IMR-90 (cell line): ENCODE measurements around the gene HRH1. TPM values are rescaled to one million over a fixed set of nuclear protein-coding genes. Genes with fewer than 3 reads are reported as not detected.
A peak's percentile ranks its signal among the peaks of the same experiment; 100 is the strongest.

Experiments used
- ATAC-seq: fragments of 200-7000 bp; cut with Tn5 transposase; 2 replicates; pipeline ENCODE4 v1.9.1; 2020; ENCODE audit warnings: low read depth, mild to moderate bottlenecking, moderate library complexity
- BruUV-seq: library from RNA; stranded (reverse); fragments of 400-500 nt; replicated peaks from 2 replicates; lab custom pipeline; 2021; lab: Mats Ljungman, UMichigan
- CTCF ChIA-PET: fragments of 300-600 bp; formaldehyde crosslinking; extraction: SDS; loops from one replicate; lab custom pipeline; 2021; ENCODE audit warnings: antibody characterized with exemption; lab: Yijun Ruan, JAX
- POLR2A ChIA-PET: fragments of 300-600 bp; sonication (Branson Sonifier 250); formaldehyde crosslinking; loops from one replicate; lab custom pipeline; 2022; ENCODE audit warnings: antibody characterized with exemption; ENCODE audit not compliant: unreplicated experiment; lab: Charles Lee
- DNase-seq: peaks from one replicate; pipeline ENCODE4 v3.0.0; 2013
- H2AFZ ChIP-seq: replicated peaks from 2 replicates; pipeline ENCODE3; 2013; ENCODE audit warnings: low read length, mild to moderate bottlenecking; ENCODE audit not compliant: poor library complexity
- H2AK5ac ChIP-seq: 2 replicates; pipeline ENCODE4 v1.6.1; 2013; ENCODE audit warnings: low read depth, low read length, inconsistent platforms
- H2AK9ac ChIP-seq: replicated peaks from 2 replicates; pipeline ENCODE3; 2013; ENCODE audit warnings: mild to moderate bottlenecking, low read depth, low read length, moderate library complexity; ENCODE audit not compliant: poor library complexity
- H2BK120ac ChIP-seq: 2 replicates; pipeline ENCODE4 v1.6.1; 2013; ENCODE audit warnings: low read depth, low read length, inconsistent platforms
- H2BK15ac ChIP-seq: 3 replicates; pipeline ENCODE4 v1.6.1; 2013; ENCODE audit warnings: low read depth, low read length, inconsistent platforms
- H2BK20ac ChIP-seq: 2 replicates; pipeline ENCODE4 v1.6.1; 2013; ENCODE audit warnings: low read depth, mild to moderate bottlenecking, inconsistent platforms, low read length, moderate library complexity
- H2BK5ac ChIP-seq: 2 replicates; pipeline ENCODE4 v1.6.1; 2013; ENCODE audit warnings: mild to moderate bottlenecking, low read depth, low read length, inconsistent platforms; ENCODE audit not compliant: poor library complexity, severe bottlenecking
- H3K14ac ChIP-seq: replicated peaks from 2 replicates; pipeline ENCODE4 v1.6.1; 2013; ENCODE audit warnings: low read depth, low read length, inconsistent platforms
- H3K18ac ChIP-seq: 2 replicates; pipeline ENCODE4 v1.6.1; 2013; ENCODE audit warnings: low read depth, low read length, control low read depth
- H3K23ac ChIP-seq: 2 replicates; pipeline ENCODE4 v1.6.1; 2013; ENCODE audit warnings: low read depth, low read length, inconsistent platforms
- H3K27ac ChIP-seq: 2 replicates; pipeline ENCODE4 v1.5.1; 2013; ENCODE audit warnings: mild to moderate bottlenecking, control low read depth, low read length; ENCODE audit not compliant: insufficient read depth
- H3K27me3 ChIP-seq: 2 replicates; pipeline ENCODE4 v1.6.1; 2013; ENCODE audit warnings: low read length; ENCODE audit not compliant: control insufficient read depth, insufficient read depth
- H3K36me3 ChIP-seq: 2 replicates; pipeline ENCODE4 v1.6.1; 2013; ENCODE audit warnings: low read length, mixed read lengths; ENCODE audit not compliant: control insufficient read depth, insufficient read depth
- H3K4ac ChIP-seq: 2 replicates; pipeline ENCODE4 v1.6.1; 2013; ENCODE audit warnings: low read depth, low read length, inconsistent platforms
- H3K4me1 ChIP-seq: 2 replicates; pipeline ENCODE4 v1.6.1; 2013; ENCODE audit warnings: low read length, mixed read lengths; ENCODE audit not compliant: control insufficient read depth, insufficient read depth
- H3K4me2 ChIP-seq: 2 replicates; pipeline ENCODE4 v1.6.1; 2013; ENCODE audit warnings: low read depth, mild to moderate bottlenecking, control low read depth, low read length, moderate library complexity
- H3K4me3 ChIP-seq: 2 replicates; pipeline ENCODE4 v1.5.1; 2013; ENCODE audit warnings: low read depth, mild to moderate bottlenecking, control low read depth, low read length, moderate library complexity; ENCODE audit not compliant: insufficient read depth
- H3K56ac ChIP-seq: 2 replicates; pipeline ENCODE4 v1.6.1; 2013; ENCODE audit warnings: low read length, inconsistent platforms; ENCODE audit not compliant: insufficient read depth; ENCODE audit errors: extremely low read depth
- H3K79me1 ChIP-seq, 2 experiments: 2 replicates each; pipeline ENCODE4 v1.6.1; 2013; ENCODE audit warnings: low read length in 2 of 2, inconsistent platforms in 1 of 2, low read depth in 1 of 2
- H3K9ac ChIP-seq: 2 replicates; pipeline ENCODE4 v1.6.1; 2013; ENCODE audit warnings: low read depth, low read length, control low read depth
- H3K9me1 ChIP-seq: 2 replicates; pipeline ENCODE4 v1.6.1; 2013; ENCODE audit warnings: low read length, inconsistent platforms; ENCODE audit not compliant: insufficient read depth
- H3K9me3 ChIP-seq: 2 replicates; pipeline ENCODE4 v1.6.1; 2013; ENCODE audit warnings: low read length; ENCODE audit not compliant: control insufficient read depth, insufficient read depth
- H4K20me1 ChIP-seq: 2 replicates; pipeline ENCODE4 v1.6.1; 2013; ENCODE audit warnings: low read length, inconsistent platforms; ENCODE audit not compliant: insufficient read depth
- H4K5ac ChIP-seq: 2 replicates; pipeline ENCODE4 v1.6.1; 2013; ENCODE audit warnings: mild to moderate bottlenecking, low read depth, low read length, control low read depth
- H4K8ac ChIP-seq, 2 experiments: 2 replicates each; pipeline ENCODE4 v1.6.1; 2013; ENCODE audit warnings: low read depth in 2 of 2, low read length in 2 of 2, control low read depth in 1 of 2, inconsistent platforms in 1 of 2
- H4K91ac ChIP-seq: 2 replicates; pipeline ENCODE4 v1.6.1; 2013; ENCODE audit warnings: low read depth, low read length, inconsistent platforms; ENCODE audit not compliant: insufficient read depth
- MAFK ChIP-seq: IDR thresholded peaks from 2 replicates; pipeline ENCODE4 v1.6.1; 2012; ENCODE audit warnings: low read depth, low read length, improper control_type of control experiment
- NFE2L2 ChIP-seq: fragments of 150-350 bp; IDR thresholded peaks from 2 replicates; pipeline ENCODE4 v1.6.1; 2016; ENCODE audit warnings: low read depth, mild to moderate bottlenecking, low read length
- POLR2A ChIP-seq: IDR thresholded peaks from 2 replicates; pipeline ENCODE4 v1.6.1; 2012; ENCODE audit warnings: mild to moderate bottlenecking, low read depth, low read length
- WGBS, 2 experiments: methylation state at CpG; one replicate each; pipeline versions ENCODE4 v1.1.5 to v1.1.7; 2013; ENCODE audit warnings: missing lambda C conversion rate in 2 of 2; ENCODE audit not compliant: insufficient read length in 1 of 2; ENCODE audit errors: extremely low coverage in 2 of 2; 5-methylcytosine and 5-hydroxymethylcytosine counted together
- dilution Hi-C: fragments of 300-500 bp; cut with HindIII; formaldehyde crosslinking; loops from one replicate; pipeline ENCODE4 v1.14.3; 2018; ENCODE audit warnings: low sequenced_read_pairs; ENCODE audit not compliant: unreplicated experiment
- in situ Hi-C: fragments of 300-500 bp; cut with MboI; formaldehyde crosslinking; loops from 3 replicates; pipeline ENCODE4 v1.14.3; 2019; ENCODE audit warnings: low sequenced_read_pairs, inconsistent platforms, mixed read lengths
- intact Hi-C: fragments of 100-400 bp; cut with micrococcal nuclease; formaldehyde crosslinking; loops from 2 replicates; pipeline ENCODE4 v1.10.0; 2022
- polyA plus RNA-seq, 3 experiments: library from polyadenylated mRNA; depleted of rRNA; stranded (reverse); fragments of >200 nt; gene quantifications; 2 replicates each; pipeline ENCODE4 v1.2.3, GENCODE V29; 2012; ENCODE audit warnings: low replicate concordance in 1 of 3
- total RNA-seq: library from RNA; depleted of rRNA; stranded (reverse); fragments of >200 nt; gene quantifications from 2 replicates; pipeline ENCODE4 v1.2.3, GENCODE V29; 2012
- TF ChIP-seq, protein P1 (sequence below): fragments of 150-350 bp; IDR thresholded peaks from 2 replicates; pipeline ENCODE4 v1.6.1; 2016; ENCODE audit warnings: low read depth, mild to moderate bottlenecking, low read length, moderate library complexity, borderline replicate concordance

The HRH1 gene
- total and polyA plus RNA-seq, 2 of the 4 experiments (the other 2 are of a cell fraction): 7.6 to 16.1 TPM

DNA sequence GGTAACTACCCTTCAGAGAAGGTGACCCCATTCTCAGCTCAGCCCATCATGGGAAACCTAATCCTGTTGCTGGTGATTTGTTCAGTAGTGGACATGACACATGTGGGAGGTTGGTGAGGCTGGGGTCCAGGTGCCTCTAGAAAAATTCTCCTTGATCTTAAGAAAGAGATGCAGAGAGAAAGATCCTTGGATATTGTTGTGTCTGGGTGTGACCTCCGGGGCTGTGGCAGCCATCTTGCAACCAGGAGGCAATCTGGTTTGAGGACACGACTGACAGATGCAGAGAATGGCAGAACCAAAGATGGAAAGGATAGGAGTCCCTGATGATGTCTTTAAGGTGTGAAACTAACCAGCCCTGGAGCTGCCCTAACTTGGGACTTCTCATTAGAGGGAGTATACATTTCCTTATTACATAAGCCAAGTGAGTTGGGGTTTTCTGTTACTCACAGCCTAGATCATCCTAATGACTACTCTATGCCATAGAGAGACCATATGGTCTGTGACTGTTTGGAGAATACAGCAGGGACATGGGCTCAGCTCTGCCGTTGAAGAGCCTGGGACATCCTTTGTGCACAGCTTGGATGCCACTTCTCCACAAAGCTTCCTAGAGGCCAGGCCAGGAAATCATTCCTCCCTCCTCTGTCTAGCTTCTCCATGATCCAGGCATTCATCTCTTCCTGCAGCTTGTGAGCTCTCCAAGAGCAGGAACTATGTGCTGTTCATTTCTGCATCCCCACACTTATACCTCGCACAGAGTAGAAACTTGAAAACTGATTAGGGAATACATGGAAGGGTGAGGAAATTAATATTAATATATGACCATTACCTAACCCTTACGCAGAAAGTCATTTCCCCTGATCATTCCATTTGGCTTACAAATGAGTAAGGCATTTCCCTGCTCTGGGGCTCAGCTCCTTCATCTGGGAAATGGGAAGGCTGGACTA lies 45.9 kb downstream of the HRH1 start:
- H4K5ac ChIP-seq: 0 out of 2 replicates have a peak overlapping the region, but pooled peaks have one; percentile 15
- peak overlapping the region; percentile 52; the same call in 1 of the 2 replicates for H2AK5ac ChIP-seq
- H3K79me1 ChIP-seq: peaks cover 45 to 87% of the 10 kb centered on the region in 2 experiments; a peak in 3 of 4 replicates
- H4K91ac ChIP-seq: 0 out of 2 replicates have a peak overlapping the region, but pooled peaks have one; percentile 0
- no peak overlapping the region for H2AFZ ChIP-seq
- no peak for ATAC-seq
- no peak overlapping the region for H3K4me2 ChIP-seq
- in situ Hi-C loops (no loop called here), dilution Hi-C loops (no loop called here), intact Hi-C loops (no loop called here)
- CTCF ChIA-PET: interaction anchor here (0.5 to 0.7 kb wide), 2 partner anchors 19 to 644 kb away, joined by 3 read pairs; no protein-coding TSS in a partner anchor
- POLR2A ChIA-PET: no interaction called here
- H3K36me3 ChIP-seq: no peaks in the 10 kb centered on the region; the same call in 1 of the 2 replicates
- no peak overlapping the region for H3K4me3 ChIP-seq
- H3K56ac ChIP-seq: no peak overlapping the region
- H3K9ac ChIP-seq: no peak overlapping the region
- H3K9me3 ChIP-seq: no peaks in the 10 kb centered on the region
- peaks cover 31% of the 10 kb centered on the region for H3K9me1 ChIP-seq
- 83% methylated on average over 2 of the region's 5 CpGs; no CpG with 5 or more reads in 1 of the 2 experiments for WGBS, 2 experiments
- H3K27ac ChIP-seq: peak overlapping the region; percentile 23; the same call in 1 of the 2 replicates
- no peak overlapping the region; the same call in 2 of the 3 replicates for H2BK15ac ChIP-seq
- peaks cover 35% of the 10 kb centered on the region for H3K4me1 ChIP-seq
- TF ChIP-seq NFE2L2 (no peak), MAFK (no peak), POLR2A (no peak)
- TF ChIP-seq, protein P1, sequence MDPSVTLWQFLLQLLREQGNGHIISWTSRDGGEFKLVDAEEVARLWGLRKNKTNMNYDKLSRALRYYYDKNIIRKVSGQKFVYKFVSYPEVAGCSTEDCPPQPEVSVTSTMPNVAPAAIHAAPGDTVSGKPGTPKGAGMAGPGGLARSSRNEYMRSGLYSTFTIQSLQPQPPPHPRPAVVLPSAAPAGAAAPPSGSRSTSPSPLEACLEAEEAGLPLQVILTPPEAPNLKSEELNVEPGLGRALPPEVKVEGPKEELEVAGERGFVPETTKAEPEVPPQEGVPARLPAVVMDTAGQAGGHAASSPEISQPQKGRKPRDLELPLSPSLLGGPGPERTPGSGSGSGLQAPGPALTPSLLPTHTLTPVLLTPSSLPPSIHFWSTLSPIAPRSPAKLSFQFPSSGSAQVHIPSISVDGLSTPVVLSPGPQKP: no peak
- H3K14ac ChIP-seq: peak overlapping the region; percentile 36; the same call in 1 of the 2 replicates
- H3K23ac ChIP-seq: peak overlapping the region; percentile 0; the same call in 1 of the 2 replicates
- peak overlapping the region; percentile 33; the same call in 1 of the 2 replicates for H2BK120ac ChIP-seq
- peak; percentile 42 for DNase-seq
- H3K27me3 ChIP-seq: no peaks in the 10 kb centered on the region
- peak overlapping the region; percentile 41 for H2BK20ac ChIP-seq
- H2BK5ac ChIP-seq: no peak overlapping the region
- H3K18ac ChIP-seq: peak overlapping the region; percentile 20
- H3K4ac ChIP-seq: peak overlapping the region; percentile 10
- peak overlapping the region in 1 of 2 experiments; percentile 44; a peak in 1 of 4 replicates for H4K8ac ChIP-seq
- peak overlapping the region; percentile 18 for H2AK9ac ChIP-seq
- BruUV-seq: no TSS peak
- peaks cover 3% of the 10 kb centered on the region; the same call in 1 of the 2 replicates for H4K20me1 ChIP-seq
